ENCODE data around the gene WDR73.
"Not testable (repeated sequence)": the region's sequence is repeated elsewhere in the genome, so short reads cannot be mapped to it uniquely, and the experiment has no call there.

WDR73 gene

DNA sequence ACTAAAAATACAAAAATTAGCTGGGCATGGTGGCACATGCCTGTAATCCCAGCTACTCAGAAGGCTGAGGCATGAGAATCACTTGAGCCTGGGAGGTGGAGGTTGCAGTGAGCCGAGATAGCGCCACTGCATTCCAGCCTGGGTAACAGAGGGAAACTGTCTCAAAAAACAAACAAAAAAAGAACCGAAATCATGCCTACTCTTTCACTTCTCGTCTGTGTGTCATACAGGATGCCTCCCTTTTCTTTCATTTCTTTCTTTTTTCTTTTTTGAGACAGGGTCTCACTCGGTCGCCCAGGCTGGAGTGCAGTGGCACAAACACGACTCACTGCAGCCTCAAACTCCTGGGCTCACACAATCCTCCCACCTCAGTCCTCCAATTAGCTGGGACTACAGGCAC, 32.4 kb upstream of the WDR73 start:
- H2AK5ac ChIP-seq (ENCODE audit: low read length); H3K4me3 ChIP-seq (ENCODE audit: low read depth, low read length); H2BK120ac ChIP-seq (ENCODE audit: insufficient read depth, low read length, poor library complexity); H3K27ac ChIP-seq (ENCODE audit: low read depth, low read length); H2BK5ac ChIP-seq (ENCODE audit: low read depth, low read length, poor library complexity); H3K79me1 ChIP-seq (ENCODE audit: low read length); H3K9me3 ChIP-seq (ENCODE audit: insufficient read depth, low read depth, low read length); H4K8ac ChIP-seq (ENCODE audit: low read depth, low read length); H3K9ac ChIP-seq (ENCODE audit: low read length); H3K18ac ChIP-seq (ENCODE audit: low read length); H4K91ac ChIP-seq (ENCODE audit: low read depth, low read length); DNase-seq; H3K4ac ChIP-seq (ENCODE audit: low read depth, low read length); H2AFZ ChIP-seq (ENCODE audit: insufficient read depth, low read length, poor library complexity); H3K14ac ChIP-seq (ENCODE audit: low read length); H2BK12ac ChIP-seq (ENCODE audit: low read length); H3K79me2 ChIP-seq (ENCODE audit: control insufficient read depth, insufficient read depth, low read length, poor library complexity); H3K27me3 ChIP-seq (ENCODE audit: insufficient read depth, low read length); H4K12ac ChIP-seq (ENCODE audit: low read depth, low read length); H3K4me1 ChIP-seq (ENCODE audit: control insufficient read depth in 1 of 2, insufficient read depth in 2 of 2, low read length in 2 of 2); H3K4me2 ChIP-seq (ENCODE audit: low read length); H3K23ac ChIP-seq (ENCODE audit: low read length): not testable (repeated sequence)
- H3K36me3 ChIP-seq (ENCODE audit: control insufficient read depth in 1 of 2, insufficient read depth in 2 of 2, low read length in 2 of 2): peaks cover 28 to 35% of the 10 kb centered on the region in 2 experiments
- no CpG with 5 or more reads among the region's 7 CpGs for WGBS (ENCODE audit: extremely low coverage, insufficient coverage, insufficient read length)

- no peak overlapping the region for H2BK12ac ChIP-seq (ENCODE audit: low read length)
- H3K79me1 ChIP-seq (ENCODE audit: low read length): no peaks in the 10 kb centered on the region
- H2AFZ ChIP-seq (ENCODE audit: insufficient read depth, low read length, poor library complexity): no peak overlapping the region
- H3K9me3 ChIP-seq (ENCODE audit: insufficient read depth, low read depth, low read length): no peaks in the 10 kb centered on the region
- H3K4me1 ChIP-seq (ENCODE audit: control insufficient read depth in 1 of 2, insufficient read depth in 2 of 2, low read length in 2 of 2): no peaks in the 10 kb centered on the region
- H3K18ac ChIP-seq (ENCODE audit: low read length): no peak overlapping the region
- H2BK120ac ChIP-seq (ENCODE audit: insufficient read depth, low read length, poor library complexity): no peak overlapping the region
- peaks cover 25 to 30% of the 10 kb centered on the region in 2 experiments for H3K36me3 ChIP-seq (ENCODE audit: control insufficient read depth in 1 of 2, insufficient read depth in 2 of 2, low read length in 2 of 2)
- no peak overlapping the region for H3K9ac ChIP-seq (ENCODE audit: low read length)
- H3K14ac ChIP-seq (ENCODE audit: low read length): no peak overlapping the region
- no peak overlapping the region for H2BK5ac ChIP-seq (ENCODE audit: low read depth, low read length, poor library complexity)
- H2AK5ac ChIP-seq (ENCODE audit: low read length): no peak overlapping the region
- no peak overlapping the region for H3K4ac ChIP-seq (ENCODE audit: low read depth, low read length)
- H4K8ac ChIP-seq (ENCODE audit: low read depth, low read length): no peak overlapping the region
- H3K79me2 ChIP-seq (ENCODE audit: control insufficient read depth, insufficient read depth, low read length, poor library complexity): no peaks in the 10 kb centered on the region
- H4K12ac ChIP-seq (ENCODE audit: low read depth, low read length): no peak overlapping the region
- H4K91ac ChIP-seq (ENCODE audit: low read depth, low read length): no peak overlapping the region
- H3K27ac ChIP-seq (ENCODE audit: low read depth, low read length): no peak overlapping the region
- no peak overlapping the region for H3K23ac ChIP-seq (ENCODE audit: low read length)
- H3K4me2 ChIP-seq (ENCODE audit: low read length): no peak overlapping the region
- no peaks in the 10 kb centered on the region for H3K27me3 ChIP-seq (ENCODE audit: insufficient read depth, low read length)
- no CpG with 5 or more reads among the region's 5 CpGs for WGBS (ENCODE audit: extremely low coverage, insufficient coverage, insufficient read length)
- peak; percentile 44 to 58 for DNase-seq
- no peak overlapping the region for H3K4me3 ChIP-seq (ENCODE audit: low read depth, low read length)
Observed at GRCh38 chr15:84685304-84685703, 31.2 kb upstream of the WDR73 start.

GRCh38 chr15:84684092-84684491, 30.0 kb upstream of the WDR73 start:
- peak in 1 of 2 donors; percentile 11 for DNase-seq
- Histone ChIP-seq H3K9ac (ENCODE audit: low read length) (no peak overlapping the region), H3K9me3 (ENCODE audit: insufficient read depth, low read depth, low read length) (no peaks in the 10 kb centered on the region), H3K4me2 (ENCODE audit: low read length) (no peak overlapping the region), H3K4me1 (ENCODE audit: control insufficient read depth in 1 of 2, insufficient read depth in 2 of 2, low read length in 2 of 2) (no peaks in the 10 kb centered on the region), H3K4me3 (ENCODE audit: low read depth, low read length) (no peak overlapping the region), H2BK12ac (ENCODE audit: low read length) (no peak overlapping the region), H3K18ac (ENCODE audit: low read length) (no peak overlapping the region), H2AFZ (ENCODE audit: insufficient read depth, low read length, poor library complexity) (no peak overlapping the region), H3K4ac (ENCODE audit: low read depth, low read length) (no peak overlapping the region), H3K79me2 (ENCODE audit: control insufficient read depth, insufficient read depth, low read length, poor library complexity) (no peaks in the 10 kb centered on the region), H3K36me3 (ENCODE audit: control insufficient read depth in 1 of 2, insufficient read depth in 2 of 2, low read length in 2 of 2) (peaks cover 22 to 23% of the 10 kb centered on the region in 2 experiments), H4K91ac (ENCODE audit: low read depth, low read length) (no peak overlapping the region), H2AK5ac (ENCODE audit: low read length) (no peak overlapping the region), H3K14ac (ENCODE audit: low read length) (no peak overlapping the region), H3K79me1 (ENCODE audit: low read length) (no peaks in the 10 kb centered on the region), H4K12ac (ENCODE audit: low read depth, low read length) (no peak overlapping the region), H2BK5ac (ENCODE audit: low read depth, low read length, poor library complexity) (no peak overlapping the region), H2BK120ac (ENCODE audit: insufficient read depth, low read length, poor library complexity) (no peak overlapping the region), H4K8ac (ENCODE audit: low read depth, low read length) (no peak overlapping the region), H3K27ac (ENCODE audit: low read depth, low read length) (no peak overlapping the region), H3K27me3 (ENCODE audit: insufficient read depth, low read length) (no peaks in the 10 kb centered on the region), H3K23ac (ENCODE audit: low read length) (no peak overlapping the region)
- WGBS (ENCODE audit: extremely low coverage, insufficient coverage, insufficient read length): no CpG with 5 or more reads among the region's 1 CpG

DNA sequence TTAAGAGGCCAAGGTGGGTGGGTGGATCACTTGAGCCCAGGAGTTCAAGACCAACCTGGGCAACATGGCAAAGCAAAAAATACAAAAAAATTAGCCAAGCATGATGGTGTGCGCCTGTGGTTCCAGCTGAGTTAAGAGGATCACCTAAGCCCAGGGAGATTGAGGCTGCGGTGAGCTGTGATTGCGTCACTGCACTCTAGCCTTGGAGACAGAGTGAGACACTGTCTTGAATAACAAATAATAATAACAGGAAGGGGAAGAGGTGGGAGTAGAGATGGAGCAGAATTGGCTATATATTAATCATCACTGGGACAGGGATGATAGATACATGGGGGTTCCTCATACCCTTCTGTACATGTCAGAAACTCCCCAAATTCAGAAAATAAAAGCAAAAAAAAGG, 27.7 kb upstream of the WDR73 start:
- H3K27me3 ChIP-seq (ENCODE audit: insufficient read depth, low read length): no peaks in the 10 kb centered on the region
- H3K27ac ChIP-seq (ENCODE audit: low read depth, low read length): no peak overlapping the region
- H2BK12ac ChIP-seq (ENCODE audit: low read length): no peak overlapping the region
- no peak overlapping the region for H3K4ac ChIP-seq (ENCODE audit: low read depth, low read length)
- WGBS (ENCODE audit: extremely low coverage, insufficient coverage, insufficient read length): no CpG with 5 or more reads among the region's 3 CpGs
- no peak overlapping the region for H4K8ac ChIP-seq (ENCODE audit: low read depth, low read length)
- H3K14ac ChIP-seq (ENCODE audit: low read length): no peak overlapping the region
- no peak overlapping the region for H3K4me2 ChIP-seq (ENCODE audit: low read length)
- H3K79me1 ChIP-seq (ENCODE audit: low read length): no peaks in the 10 kb centered on the region
- no peaks in the 10 kb centered on the region for H3K4me1 ChIP-seq (ENCODE audit: control insufficient read depth in 1 of 2, insufficient read depth in 2 of 2, low read length in 2 of 2)
- no peak overlapping the region for H2BK5ac ChIP-seq (ENCODE audit: low read depth, low read length, poor library complexity)
- H3K23ac ChIP-seq (ENCODE audit: low read length): no peak overlapping the region
- H2AK5ac ChIP-seq (ENCODE audit: low read length): no peak overlapping the region
- no peak overlapping the region for H4K91ac ChIP-seq (ENCODE audit: low read depth, low read length)
- no peaks in the 10 kb centered on the region for H3K79me2 ChIP-seq (ENCODE audit: control insufficient read depth, insufficient read depth, low read length, poor library complexity)
- H2BK120ac ChIP-seq (ENCODE audit: insufficient read depth, low read length, poor library complexity): no peak overlapping the region
- no peak overlapping the region for H4K12ac ChIP-seq (ENCODE audit: low read depth, low read length)
- peaks cover 20 to 27% of the 10 kb centered on the region in 2 experiments for H3K36me3 ChIP-seq (ENCODE audit: control insufficient read depth in 1 of 2, insufficient read depth in 2 of 2, low read length in 2 of 2)
- no peaks in the 10 kb centered on the region for H3K9me3 ChIP-seq (ENCODE audit: insufficient read depth, low read depth, low read length)
- no peak overlapping the region for H3K4me3 ChIP-seq (ENCODE audit: low read depth, low read length)
- H3K9ac ChIP-seq (ENCODE audit: low read length): no peak overlapping the region
- no peak for DNase-seq
- no peak overlapping the region for H2AFZ ChIP-seq (ENCODE audit: insufficient read depth, low read length, poor library complexity)
- H3K18ac ChIP-seq (ENCODE audit: low read length): no peak overlapping the region
